ENCODE results near the gene SHISA9. TPM values are rescaled to one million over a fixed set of nuclear protein-coding genes. Genes with fewer than 3 reads are reported as not detected.

SHISA9 gene
- total RNA-seq, 5 donors from 2014 or later (not counting 1 experiment from before 2014, with no cell fraction given) = 0.06 TPM; not detected in 4

GRCh38 chr16:12994402-12994801, 93.0 kb downstream of the SHISA9 start:
- no peak overlapping the region for H3K27ac ChIP-seq (ENCODE audit: low read length)
- H3K9me3 ChIP-seq = no peaks in the 10 kb centered on the region
- H3K4me3 ChIP-seq (ENCODE audit: control insufficient read depth in 1 of 2, extremely low read depth in 1 of 2, low read length in 1 of 2) = no peak overlapping the region
- no peak overlapping the region for H3K4me3 Mint-ChIP-seq
- no peaks in the 10 kb centered on the region for H3K4me1 Mint-ChIP-seq
- ChIA-PET POLR2A (no interaction called here), CTCF (no interaction called here)
- no peak overlapping the region for H3K27ac Mint-ChIP-seq
- WGBS (ENCODE audit: insufficient coverage) = 100% methylated on average over 1 of the region's 4 CpGs
- no peak for ATAC-seq (replicated peaks in 1 of 4)
- DNase-seq = no peak
- no peaks in the 10 kb centered on the region for H3K36me3 Mint-ChIP-seq
- no peaks in the 10 kb centered on the region for H3K27me3 ChIP-seq (replicated peaks in 1 of 2; ENCODE audit: control insufficient read depth in 2 of 2, extremely low read depth in 1 of 2, insufficient read depth in 2 of 2, low read length in 1 of 2)
- H3K27me3 Mint-ChIP-seq = peaks cover 0 to 16% of the 10 kb centered on the region in 2 donors
- peaks cover 0 to 4% (median 0%) of the 10 kb centered on the region in 3 donors for H3K9me3 Mint-ChIP-seq
- H3K36me3 ChIP-seq (ENCODE audit: control insufficient read depth in 2 of 2, extremely low read depth in 1 of 2, insufficient read depth in 1 of 2, low read length in 1 of 2) = no peaks in the 10 kb centered on the region
- no peaks in the 10 kb centered on the region for H3K4me1 ChIP-seq (ENCODE audit: control insufficient read depth in 1 of 2, extremely low read depth in 1 of 2, insufficient read depth in 2 of 2, low read length in 2 of 2)

GRCh38 chr16:12995721-12996372, 94.4 kb downstream of the SHISA9 start:
- Mint-ChIP-seq H3K4me3 (no peak overlapping the region), H3K9me3 (peaks cover 0 to 4% (median 0%) of the 10 kb centered on the region in 3 donors), H3K4me1 (no peaks in the 10 kb centered on the region), H3K36me3 (no peaks in the 10 kb centered on the region), H3K27me3 (peaks cover 0 to 16% of the 10 kb centered on the region in 2 donors), H3K27ac (no peak overlapping the region)
- Histone ChIP-seq H3K36me3 (ENCODE audit: control insufficient read depth in 2 of 2, extremely low read depth in 1 of 2, insufficient read depth in 1 of 2, low read length in 1 of 2) (no peaks in the 10 kb centered on the region), H3K4me1 (ENCODE audit: control insufficient read depth in 1 of 2, extremely low read depth in 1 of 2, insufficient read depth in 2 of 2, low read length in 2 of 2) (no peaks in the 10 kb centered on the region), H3K27me3 (replicated peaks in 1 of 2; ENCODE audit: control insufficient read depth in 2 of 2, extremely low read depth in 1 of 2, insufficient read depth in 2 of 2, low read length in 1 of 2) (no peaks in the 10 kb centered on the region), H3K4me3 (ENCODE audit: control insufficient read depth in 1 of 2, extremely low read depth in 1 of 2, low read length in 1 of 2) (no peak overlapping the region), H3K9me3 (no peaks in the 10 kb centered on the region), H3K27ac (ENCODE audit: low read length) (no peak overlapping the region)
- DNase-seq (no peak), ATAC-seq (replicated peaks in 1 of 4) (no peak)
- WGBS (ENCODE audit: insufficient coverage) = 58% methylated on average over 7 of the region's 7 CpGs
- POLR2A ChIA-PET = no interaction called here
- CTCF ChIA-PET = no interaction called here

GRCh38 chr16:12998361-12999085, 97.1 kb downstream of the SHISA9 start:
- H3K9me3 Mint-ChIP-seq = peaks cover 0 to 4% (median 0%) of the 10 kb centered on the region in 3 donors
- ChIA-PET POLR2A (no interaction called here), CTCF (no interaction called here)
- no peaks in the 10 kb centered on the region for H3K9me3 ChIP-seq
- no peak for DNase-seq
- H3K27ac ChIP-seq (ENCODE audit: low read length) = no peak overlapping the region
- no peak overlapping the region for H3K4me3 Mint-ChIP-seq
- H3K36me3 ChIP-seq (ENCODE audit: control insufficient read depth in 2 of 2, extremely low read depth in 1 of 2, insufficient read depth in 1 of 2, low read length in 1 of 2) = no peaks in the 10 kb centered on the region
- no CpG with 5 or more reads among the region's 7 CpGs for WGBS (ENCODE audit: insufficient coverage)
- H3K27me3 Mint-ChIP-seq = peaks cover 3 to 18% of the 10 kb centered on the region in 2 donors
- H3K27me3 ChIP-seq (replicated peaks in 1 of 2; ENCODE audit: control insufficient read depth in 2 of 2, extremely low read depth in 1 of 2, insufficient read depth in 2 of 2, low read length in 1 of 2) = no peaks in the 10 kb centered on the region
- no peaks in the 10 kb centered on the region for H3K4me1 Mint-ChIP-seq
- H3K27ac Mint-ChIP-seq = no peak overlapping the region
- no peaks in the 10 kb centered on the region for H3K4me1 ChIP-seq (ENCODE audit: control insufficient read depth in 1 of 2, extremely low read depth in 1 of 2, insufficient read depth in 2 of 2, low read length in 2 of 2)
- no peak overlapping the region for H3K4me3 ChIP-seq (ENCODE audit: control insufficient read depth in 1 of 2, extremely low read depth in 1 of 2, low read length in 1 of 2)
- H3K36me3 Mint-ChIP-seq = no peaks in the 10 kb centered on the region
- ATAC-seq (replicated peaks in 1 of 4) = no peak

- peaks cover 3 to 12% of the 10 kb centered on the region in 2 donors for H3K27me3 Mint-ChIP-seq
- Histone ChIP-seq H3K27ac (ENCODE audit: low read length) (no peak overlapping the region), H3K36me3 (ENCODE audit: control insufficient read depth in 2 of 2, extremely low read depth in 1 of 2, insufficient read depth in 1 of 2, low read length in 1 of 2) (no peaks in the 10 kb centered on the region), H3K4me1 (ENCODE audit: control insufficient read depth in 1 of 2, extremely low read depth in 1 of 2, insufficient read depth in 2 of 2, low read length in 2 of 2) (no peaks in the 10 kb centered on the region), H3K9me3 (no peaks in the 10 kb centered on the region), H3K4me3 (ENCODE audit: control insufficient read depth in 1 of 2, extremely low read depth in 1 of 2, low read length in 1 of 2) (no peak overlapping the region), H3K27me3 (replicated peaks in 1 of 2; ENCODE audit: control insufficient read depth in 2 of 2, extremely low read depth in 1 of 2, insufficient read depth in 2 of 2, low read length in 1 of 2) (no peaks in the 10 kb centered on the region)
- no peaks in the 10 kb centered on the region for H3K4me1 Mint-ChIP-seq
- no peak overlapping the region for H3K27ac Mint-ChIP-seq
- 100% methylated on average over 2 of the region's 3 CpGs for WGBS (ENCODE audit: insufficient coverage)
- POLR2A ChIA-PET = no interaction called here
- ATAC-seq (replicated peaks in 1 of 4) = no peak
- CTCF ChIA-PET = no interaction called here
- H3K9me3 Mint-ChIP-seq = no peaks in the 10 kb centered on the region
- DNase-seq = no peak
- H3K4me3 Mint-ChIP-seq = no peak overlapping the region
- H3K36me3 Mint-ChIP-seq = no peaks in the 10 kb centered on the region
Measured at GRCh38 chr16:12999368-12999767, 98.0 kb downstream of the SHISA9 start.

- ChIA-PET POLR2A (no interaction called here), CTCF (no interaction called here)
- peaks cover 7 to 8% of the 10 kb centered on the region in 2 donors for H3K27me3 Mint-ChIP-seq
Measured at GRCh38 chr16:13005721-13006247, 104.4 kb downstream of the SHISA9 start.

GRCh38 chr16:13012601-13013000, 111.2 kb downstream of the SHISA9 start:
- no peak overlapping the region for H3K27ac Mint-ChIP-seq

More at GRCh38 chr16:13005721-13006247, 104.4 kb downstream of the SHISA9 start:
- DNase-seq (no peak), ATAC-seq (replicated peaks in 1 of 4) (no peak)
- no peak overlapping the region for H3K4me3 ChIP-seq (ENCODE audit: control insufficient read depth in 1 of 2, extremely low read depth in 1 of 2, low read length in 1 of 2)
- WGBS (ENCODE audit: insufficient coverage) = 84% methylated on average over 6 of the region's 12 CpGs
- peaks cover 0 to 3% (median 0%) of the 10 kb centered on the region in 3 donors for H3K9me3 Mint-ChIP-seq
- no peaks in the 10 kb centered on the region for H3K27me3 ChIP-seq (replicated peaks in 1 of 2; ENCODE audit: control insufficient read depth in 2 of 2, extremely low read depth in 1 of 2, insufficient read depth in 2 of 2, low read length in 1 of 2)
- no peaks in the 10 kb centered on the region for H3K36me3 Mint-ChIP-seq
- no peak overlapping the region for H3K27ac Mint-ChIP-seq
- H3K9me3 ChIP-seq = no peaks in the 10 kb centered on the region
- no peaks in the 10 kb centered on the region for H3K4me1 Mint-ChIP-seq
- no peaks in the 10 kb centered on the region for H3K36me3 ChIP-seq (ENCODE audit: control insufficient read depth in 2 of 2, extremely low read depth in 1 of 2, insufficient read depth in 1 of 2, low read length in 1 of 2)
- no peak overlapping the region for H3K27ac ChIP-seq (ENCODE audit: low read length)
- no peak overlapping the region for H3K4me3 Mint-ChIP-seq
- no peaks in the 10 kb centered on the region for H3K4me1 ChIP-seq (ENCODE audit: control insufficient read depth in 1 of 2, extremely low read depth in 1 of 2, insufficient read depth in 2 of 2, low read length in 2 of 2)

More at GRCh38 chr16:13012601-13013000, 111.2 kb downstream of the SHISA9 start:
- Mint-ChIP-seq H3K4me1 (no peaks in the 10 kb centered on the region), H3K27me3 (peaks cover 3 to 11% of the 10 kb centered on the region in 2 donors), H3K9me3 (peaks cover 0 to 2% (median 0%) of the 10 kb centered on the region in 3 donors), H3K4me3 (no peak overlapping the region), H3K36me3 (no peaks in the 10 kb centered on the region)
- ATAC-seq (replicated peaks in 1 of 4) (no peak), DNase-seq (no peak)
- Histone ChIP-seq H3K27me3 (replicated peaks in 1 of 2; ENCODE audit: control insufficient read depth in 2 of 2, extremely low read depth in 1 of 2, insufficient read depth in 2 of 2, low read length in 1 of 2) (peaks cover 0 to 9% of the 10 kb centered on the region in 2 experiments), H3K4me1 (ENCODE audit: control insufficient read depth in 1 of 2, extremely low read depth in 1 of 2, insufficient read depth in 2 of 2, low read length in 2 of 2) (no peaks in the 10 kb centered on the region), H3K9me3 (no peaks in the 10 kb centered on the region), H3K27ac (ENCODE audit: low read length) (no peak overlapping the region), H3K4me3 (ENCODE audit: control insufficient read depth in 1 of 2, extremely low read depth in 1 of 2, low read length in 1 of 2) (no peak overlapping the region), H3K36me3 (ENCODE audit: control insufficient read depth in 2 of 2, extremely low read depth in 1 of 2, insufficient read depth in 1 of 2, low read length in 1 of 2) (no peaks in the 10 kb centered on the region)
- CTCF ChIA-PET = no interaction called here
- POLR2A ChIA-PET = no interaction called here
- WGBS (ENCODE audit: insufficient coverage) = no CpG with 5 or more reads among the region's 4 CpGs
